GM19025 (cell line): ENCODE results near the gene CDKAL1.

ENCODE experiments used
- ATAC-seq: cut with Tn5 transposase; IDR thresholded peaks from one replicate; pipeline ENCODE4 v1.9.1; 2021; ENCODE audit warnings: mild to moderate bottlenecking, low read depth, moderate library complexity; ENCODE audit not compliant: unreplicated experiment

The CDKAL1 gene

DNA sequence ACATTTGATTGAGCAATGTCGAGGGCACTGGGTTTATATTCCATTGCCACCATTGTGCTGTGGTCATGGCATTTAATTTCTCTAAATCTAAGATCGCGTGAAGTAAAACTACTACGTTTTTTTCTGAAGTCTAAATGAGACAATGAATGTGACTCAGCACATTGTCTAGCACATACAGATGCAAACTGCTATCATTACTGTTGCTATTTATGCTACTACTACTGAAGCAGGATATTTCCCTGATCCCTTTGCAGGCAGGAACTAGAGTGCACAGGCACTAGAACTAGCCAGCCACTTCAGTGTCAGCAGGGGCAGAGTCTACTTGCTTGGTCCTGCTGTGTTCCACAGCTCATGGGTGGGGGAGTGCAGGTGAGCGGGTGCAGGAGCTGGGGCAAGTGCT lies 449.7 kb downstream of the CDKAL1 start:
- ATAC-seq: no peak

DNA sequence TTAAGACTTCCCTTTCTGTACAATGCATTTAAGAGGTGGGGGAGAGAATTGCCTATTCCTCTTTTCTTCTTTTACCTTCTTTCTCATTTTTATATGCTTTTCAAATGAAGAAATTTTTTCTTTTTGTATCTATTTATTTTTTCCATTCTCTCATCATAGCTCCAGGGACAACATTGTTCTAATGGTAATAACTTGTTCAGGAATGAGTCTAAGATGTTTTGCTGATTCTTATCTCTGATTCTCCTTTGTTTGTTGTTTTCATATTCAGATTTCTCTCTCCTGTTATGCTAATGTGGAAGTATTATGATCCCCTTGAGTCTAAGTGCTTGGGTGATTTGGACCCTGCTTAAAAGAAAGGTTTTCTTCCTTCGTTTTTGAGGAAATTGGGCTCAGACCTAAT lies 451.6 kb downstream of the CDKAL1 start:
- no peak for ATAC-seq

DNA sequence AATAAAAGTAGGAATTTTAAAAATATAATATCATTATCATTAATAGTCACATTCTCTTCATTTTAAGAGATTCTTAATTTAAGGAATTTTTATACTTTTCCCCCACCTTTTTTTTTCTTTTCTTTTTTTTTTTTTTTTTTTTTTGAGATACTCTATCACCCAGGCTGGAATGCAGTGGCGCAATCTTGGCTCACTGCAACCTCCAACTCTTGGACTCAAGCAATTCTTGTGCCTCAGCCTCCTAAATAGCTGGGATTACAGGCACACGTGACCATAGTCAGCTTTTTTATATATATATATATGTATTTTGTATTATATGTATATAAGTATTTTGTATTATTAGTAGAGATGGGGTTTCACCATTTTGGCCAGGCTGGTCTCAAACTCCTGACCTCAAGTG lies 457.7 kb downstream of the CDKAL1 start:
- ATAC-seq: no peak

DNA sequence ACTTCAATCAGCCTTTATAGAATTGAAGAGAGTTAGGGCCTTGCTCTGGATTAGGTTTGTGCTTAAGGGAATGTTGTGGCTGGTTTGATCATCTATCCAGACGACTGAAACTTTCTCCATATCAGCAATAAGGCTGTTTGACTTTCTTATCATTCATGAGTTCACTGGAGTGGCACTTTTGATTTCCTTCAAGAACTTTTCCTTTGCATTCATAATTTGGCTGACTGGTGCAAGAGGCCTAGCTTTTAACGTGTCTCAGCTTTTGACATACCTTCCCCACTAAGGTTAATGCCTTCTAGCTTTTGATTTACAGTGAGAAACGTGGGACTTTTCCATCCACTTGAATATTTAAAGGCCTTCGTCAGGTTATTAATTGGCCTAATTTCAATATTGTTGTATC lies 461.8 kb downstream of the CDKAL1 start:
- no peak for ATAC-seq

DNA sequence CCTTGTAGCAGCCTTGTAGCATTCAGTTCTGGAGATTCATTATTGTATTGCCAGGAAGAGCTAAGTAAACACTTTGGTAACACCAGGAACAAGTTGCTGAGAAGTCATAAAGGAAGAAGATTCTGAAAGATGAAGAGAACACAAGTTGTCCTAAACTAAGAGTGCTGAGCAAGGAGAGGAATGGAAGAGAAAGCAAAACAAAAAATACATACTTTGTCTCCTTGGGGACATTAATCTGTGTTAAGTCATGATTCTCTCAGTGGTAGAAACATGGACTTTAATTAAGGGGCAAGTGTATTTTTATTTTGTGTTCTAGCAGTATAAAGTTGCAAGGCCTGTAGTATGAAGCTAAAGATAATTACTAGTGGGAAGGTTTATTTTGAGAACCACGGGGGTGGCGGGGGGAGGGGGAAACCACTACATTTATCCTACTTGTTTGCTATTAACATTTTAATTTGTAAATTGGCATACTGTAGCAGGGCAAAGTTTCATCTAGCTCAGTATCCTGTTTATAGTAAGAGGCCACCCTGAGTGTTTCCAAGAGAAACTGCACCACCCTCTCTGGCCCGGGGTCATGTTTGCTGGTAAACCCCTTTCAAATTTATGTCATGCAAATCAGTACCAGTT lies 463.0 kb downstream of the CDKAL1 start:
- ATAC-seq: no peak

DNA sequence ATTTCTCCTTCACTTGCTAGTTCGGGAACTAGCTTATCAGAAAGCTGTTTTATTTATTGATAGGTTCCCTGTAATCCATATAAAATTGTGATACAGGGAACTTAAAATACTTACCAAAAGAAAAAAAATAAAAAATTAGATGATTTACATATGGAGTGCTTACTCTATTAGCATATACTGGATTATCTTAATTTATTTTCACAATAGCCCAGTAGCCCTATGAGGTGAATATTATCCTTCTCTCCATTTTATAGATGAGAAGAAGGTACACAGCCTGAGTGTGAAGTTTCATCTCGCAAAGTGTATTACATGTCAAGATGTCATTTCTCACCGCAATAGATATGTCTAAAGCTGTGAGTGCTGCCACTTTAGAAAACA lies 463.5 kb downstream of the CDKAL1 start:
- no peak for ATAC-seq

DNA sequence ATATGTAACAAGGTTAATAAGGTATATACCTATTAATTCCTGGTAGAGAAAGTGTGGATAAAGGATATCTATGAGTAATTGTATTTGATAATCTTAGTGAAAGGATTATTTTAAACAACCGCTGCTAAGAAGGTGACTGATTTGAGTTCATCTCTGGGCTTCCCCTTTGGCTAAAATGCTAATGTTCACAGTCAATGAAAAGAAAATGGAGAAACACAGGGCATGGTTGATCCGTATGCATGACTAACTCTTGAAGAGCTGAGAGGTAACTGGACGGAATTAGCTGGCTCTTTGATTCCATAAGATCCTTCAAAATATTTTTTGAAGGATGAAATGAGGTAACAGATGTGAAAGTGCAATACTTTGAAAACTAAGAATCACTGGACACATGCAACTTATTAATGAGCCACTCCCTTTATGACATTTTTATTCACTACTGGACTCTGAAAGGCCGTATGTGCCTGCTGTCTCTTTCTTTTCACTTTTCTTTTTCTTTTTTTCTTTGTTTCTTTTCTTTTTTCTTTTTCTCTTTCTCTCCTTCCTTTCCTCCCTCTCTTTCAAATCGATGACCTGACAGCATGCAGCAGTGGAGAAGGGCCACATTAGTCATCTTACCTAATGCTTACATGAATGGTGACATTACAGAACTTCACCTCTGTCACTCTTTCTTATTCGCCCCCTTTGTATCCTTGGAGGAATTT lies 464.6 kb downstream of the CDKAL1 start:
- ATAC-seq: no peak

DNA sequence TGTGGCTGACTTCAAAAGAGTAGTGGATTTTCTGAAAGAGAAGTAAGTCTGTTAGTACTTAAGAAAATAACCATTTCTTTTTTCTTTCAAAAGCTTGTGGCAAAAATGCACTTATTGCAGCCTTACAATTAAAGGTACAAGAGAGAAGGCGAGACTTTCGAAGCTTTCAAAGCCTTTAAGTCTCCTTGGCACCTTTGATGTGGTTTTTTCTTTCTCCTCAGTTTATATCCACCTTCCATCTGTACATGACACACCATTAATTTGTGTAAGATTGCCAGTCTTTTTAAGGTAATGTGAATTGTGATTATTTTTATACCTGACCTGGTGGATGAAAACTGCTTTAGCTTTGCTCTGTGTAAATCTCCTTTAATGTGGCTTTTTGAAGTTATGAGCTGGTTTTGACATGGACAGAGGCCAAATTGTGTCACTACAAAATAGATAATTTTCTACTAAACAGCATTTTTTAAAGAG lies 466.1 kb downstream of the CDKAL1 start:
- ATAC-seq: no peak

DNA sequence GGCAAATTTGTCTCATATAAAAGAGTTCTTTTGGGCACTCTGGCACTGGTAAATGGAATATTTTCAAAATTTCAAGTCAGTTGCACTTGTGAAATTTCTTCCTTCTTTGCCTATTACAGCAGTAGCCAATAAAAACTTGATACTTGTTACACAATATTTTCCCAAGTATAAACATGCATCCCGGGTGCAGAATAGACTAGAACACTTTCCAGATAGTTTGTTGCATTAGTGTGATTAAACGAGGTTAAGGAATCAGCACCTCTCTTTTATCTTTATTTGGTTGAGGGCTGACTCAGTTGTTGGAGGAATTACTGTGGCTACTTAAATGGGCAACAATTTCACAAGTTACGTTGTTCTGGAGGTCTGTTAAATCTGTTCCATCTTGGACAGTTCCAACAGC lies 467.5 kb downstream of the CDKAL1 start:
- ATAC-seq: no peak

DNA sequence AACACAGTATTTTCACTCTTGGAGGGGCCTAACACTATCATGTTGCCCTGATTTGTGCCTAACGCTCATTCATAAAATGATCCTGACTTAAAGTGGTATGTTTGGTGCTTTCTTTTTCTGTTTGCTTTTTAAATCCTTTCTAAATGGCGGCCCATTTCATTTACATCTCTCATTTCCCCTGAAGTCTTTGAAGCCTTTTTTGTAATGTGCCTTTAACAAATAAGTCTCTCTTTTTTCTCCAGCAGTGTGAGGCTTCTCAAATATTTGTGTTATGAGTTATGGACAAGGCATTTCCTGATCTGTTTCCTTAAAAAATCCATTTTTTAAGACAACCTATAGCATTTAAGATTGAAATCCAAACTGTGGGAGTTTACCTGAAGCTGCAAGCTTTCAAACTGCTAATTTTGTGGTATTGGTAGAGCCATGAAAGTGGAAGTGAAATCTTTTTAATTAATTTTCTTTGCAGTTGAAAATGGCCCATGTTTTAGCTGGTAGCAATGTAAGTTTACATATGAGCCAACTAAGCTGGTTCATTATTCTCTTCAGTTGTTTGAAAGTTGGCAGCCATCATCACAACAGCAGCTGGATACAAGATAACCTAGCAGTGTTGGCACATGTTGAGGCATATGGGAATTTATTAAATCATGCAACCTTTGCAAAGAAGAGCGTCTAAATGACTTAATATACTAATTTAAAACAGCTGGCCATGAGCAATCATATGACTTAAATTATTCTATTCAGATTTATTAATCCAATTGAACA lies 469.7 kb downstream of the CDKAL1 start:
- ATAC-seq: peak; percentile 62

DNA sequence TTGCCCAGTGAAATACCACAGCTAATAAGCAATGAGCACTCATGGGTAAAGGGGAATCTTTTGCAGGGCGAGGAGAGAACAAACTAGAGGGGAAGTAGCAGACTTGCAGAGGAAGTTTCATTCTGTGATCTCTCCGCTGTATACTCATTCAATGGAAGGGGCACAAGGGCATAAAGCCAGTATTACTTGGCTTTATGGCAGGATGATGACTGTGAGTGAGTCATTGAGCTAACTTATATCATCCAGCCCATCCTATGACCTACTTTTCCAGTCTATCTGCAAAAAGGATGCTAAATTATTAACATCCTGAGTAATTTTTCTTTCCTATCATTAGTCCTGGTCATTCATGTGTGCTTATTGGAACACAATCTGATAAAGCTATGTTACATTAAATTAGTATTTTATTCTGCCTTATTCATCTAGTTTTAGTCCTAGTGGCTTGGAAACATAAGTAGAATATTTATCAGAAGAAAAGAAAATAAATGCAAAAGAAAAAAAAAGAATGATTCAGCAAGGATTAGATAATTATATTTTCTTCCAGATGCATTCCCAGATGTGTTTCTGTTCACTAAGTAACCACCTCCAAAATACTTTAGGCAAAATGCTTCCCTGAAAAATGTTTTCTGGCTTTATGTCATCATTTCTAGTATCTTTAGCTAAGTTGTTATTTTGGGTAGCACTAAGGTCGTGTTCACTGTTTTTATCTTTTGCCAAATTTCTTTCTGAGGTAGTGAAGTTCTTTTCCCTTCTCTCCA lies 471.7 kb downstream of the CDKAL1 start:
- no peak for ATAC-seq

DNA sequence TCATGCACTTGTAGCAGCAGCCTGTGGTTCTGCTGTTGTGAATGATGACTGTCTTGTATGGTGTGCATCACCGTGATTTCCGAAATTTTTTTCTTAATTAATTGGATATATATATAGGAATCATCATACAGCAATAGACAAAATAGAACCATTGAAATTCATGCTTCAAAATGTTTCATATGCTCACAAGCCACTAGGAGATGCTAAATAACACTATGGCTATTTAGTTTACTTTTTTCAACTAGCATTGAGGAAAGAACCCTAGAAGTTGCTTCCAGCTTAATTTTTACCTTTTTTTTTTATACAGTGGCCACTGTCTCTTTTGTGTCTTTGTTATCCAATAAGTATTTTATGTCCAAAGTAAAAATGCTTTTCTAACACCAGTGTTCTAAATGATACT lies 485.4 kb downstream of the CDKAL1 start:
- no peak for ATAC-seq

DNA sequence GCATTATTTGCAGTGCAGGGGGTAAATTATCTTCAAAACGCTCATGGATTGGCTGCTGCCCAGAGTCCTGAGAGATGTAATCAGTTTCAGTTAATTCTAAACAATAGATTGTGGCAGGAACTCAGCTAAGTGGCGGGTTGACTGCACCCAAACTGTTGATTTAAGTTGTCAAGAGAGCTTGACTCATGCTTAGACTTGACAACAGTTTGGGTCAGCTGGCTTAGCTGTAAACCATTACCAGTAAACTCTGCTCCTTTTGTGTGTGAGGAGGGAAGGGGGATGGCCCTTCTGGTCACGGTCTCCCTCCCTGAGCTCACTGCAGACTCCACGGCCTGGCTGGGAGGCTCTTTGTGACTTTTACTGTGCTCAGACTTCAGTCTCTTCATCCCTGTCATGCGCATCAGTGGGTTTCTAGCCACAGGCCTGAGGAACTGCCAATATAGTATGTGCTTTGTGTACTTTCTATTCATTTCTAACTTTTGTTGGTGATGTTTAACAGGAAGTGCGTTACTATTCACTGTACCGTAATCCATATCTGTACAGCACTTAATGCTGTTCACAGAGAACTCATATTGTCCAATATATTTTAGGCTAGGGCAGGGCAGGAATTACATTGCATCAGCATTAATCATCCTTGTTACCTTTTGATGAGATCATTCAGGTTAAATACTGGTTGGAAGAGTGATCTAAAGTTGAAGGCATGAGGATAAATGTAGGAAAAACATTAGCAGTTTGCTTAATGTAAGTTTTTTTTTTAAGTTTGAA lies 488.3 kb downstream of the CDKAL1 start:
- ATAC-seq: peak; percentile 95

DNA sequence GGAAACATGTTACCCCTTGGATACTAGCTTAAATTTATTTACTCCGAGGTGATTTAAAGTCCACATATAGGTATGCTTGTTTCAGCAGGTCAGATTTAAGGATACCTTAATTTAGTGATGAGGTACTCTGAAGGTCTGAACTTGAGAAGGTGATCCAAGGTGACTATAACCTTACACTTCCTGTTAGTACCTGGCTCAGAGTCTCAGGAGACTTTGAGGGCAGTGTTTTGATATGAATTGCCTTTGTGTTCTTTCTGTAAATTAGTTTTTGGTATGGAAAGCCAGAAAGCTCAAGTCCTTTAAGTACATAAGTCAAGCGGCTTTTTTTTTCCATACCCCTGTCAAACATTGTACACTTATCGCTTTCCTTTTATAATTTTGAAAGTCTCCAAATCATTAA lies 489.0 kb downstream of the CDKAL1 start:
- no peak for ATAC-seq

DNA sequence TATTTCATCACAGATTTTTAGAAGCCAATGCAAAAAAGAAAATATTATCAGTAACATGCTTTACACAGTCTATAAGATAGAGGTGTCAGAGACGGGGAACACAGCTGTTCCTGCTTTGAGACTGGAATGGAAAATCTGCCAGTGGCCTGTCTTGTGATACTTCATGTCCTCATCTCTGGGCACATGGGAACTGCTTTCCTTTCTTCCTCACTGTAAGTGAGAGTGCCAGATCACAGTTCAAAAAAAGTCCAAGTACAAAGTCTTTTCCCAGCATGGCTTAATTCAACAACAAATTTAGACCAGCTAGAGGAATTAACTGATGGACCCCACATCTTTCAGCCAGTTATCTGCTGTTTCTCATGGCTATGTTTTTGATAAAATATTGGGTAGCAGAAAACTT lies 490.4 kb downstream of the CDKAL1 start:
- ATAC-seq: no peak

DNA sequence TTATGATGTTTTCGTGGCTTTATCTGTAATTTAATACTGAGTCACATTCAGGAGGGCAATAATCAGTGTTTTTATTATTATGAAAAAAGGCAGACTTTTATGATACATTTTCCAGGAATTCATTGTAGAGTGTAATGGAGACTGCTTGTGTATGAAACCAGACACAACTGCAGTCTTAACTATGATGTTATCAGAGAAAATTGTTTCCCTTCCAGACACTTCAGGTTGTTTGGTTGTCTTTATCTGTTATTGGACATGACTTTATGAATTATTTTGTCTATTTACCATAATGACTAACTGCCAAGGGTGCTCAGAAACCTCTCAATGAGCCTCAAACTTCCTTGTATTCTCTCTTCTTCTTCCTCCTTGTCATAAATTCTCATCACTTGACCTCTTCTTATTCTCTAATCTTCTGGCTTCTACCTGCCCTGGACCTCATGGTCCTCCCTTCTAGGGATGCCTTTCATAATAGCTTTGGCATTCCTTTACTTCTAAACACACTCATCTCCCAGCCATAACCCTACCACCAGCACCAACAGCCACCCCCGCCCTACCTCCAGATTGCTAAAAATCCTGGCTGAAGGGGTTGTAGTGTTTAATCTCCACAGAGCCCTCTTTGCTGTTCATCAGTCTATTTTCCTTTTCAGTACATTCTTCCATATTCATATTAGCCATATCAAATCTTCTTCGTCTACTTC lies 492.5 kb downstream of the CDKAL1 start:
- no peak for ATAC-seq

DNA sequence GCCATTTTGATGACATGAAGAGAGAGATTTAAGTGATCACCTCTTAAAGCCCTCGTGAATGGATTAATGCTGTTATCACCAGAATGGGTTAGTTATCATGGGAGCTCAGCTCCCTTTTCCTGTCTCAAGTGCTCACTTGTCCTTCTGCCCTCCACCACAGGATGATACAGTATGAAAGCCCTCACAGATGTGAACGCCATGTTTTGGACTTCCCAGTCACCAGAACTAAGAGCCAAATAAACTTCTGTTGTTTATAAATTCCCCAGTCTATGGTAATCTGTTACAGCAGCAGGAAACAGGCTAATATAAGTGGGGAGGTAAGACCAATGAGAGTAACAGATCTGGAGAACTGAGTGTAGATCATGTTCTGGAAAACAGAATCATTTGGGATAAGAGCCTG lies 493.2 kb downstream of the CDKAL1 start:
- no peak for ATAC-seq

DNA sequence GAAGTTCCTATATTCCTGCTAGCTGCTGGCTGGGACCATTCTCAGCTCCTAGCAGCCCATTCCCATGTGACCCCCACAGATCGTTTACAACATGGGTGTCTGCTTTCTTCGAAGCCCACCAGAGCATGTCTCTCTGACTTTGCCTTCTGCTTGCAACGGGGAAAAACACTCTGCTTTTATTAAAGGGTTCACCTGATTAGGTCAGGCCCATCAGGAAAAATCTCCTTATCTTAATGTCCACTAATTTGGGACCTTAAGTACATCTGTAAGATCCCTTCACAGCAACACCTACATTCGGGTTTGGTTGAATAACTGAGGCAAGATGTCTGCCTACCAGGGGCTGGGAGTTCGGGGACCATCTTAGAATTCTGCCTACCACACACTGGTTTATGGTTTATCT lies 496.9 kb downstream of the CDKAL1 start:
- ATAC-seq: no peak

DNA sequence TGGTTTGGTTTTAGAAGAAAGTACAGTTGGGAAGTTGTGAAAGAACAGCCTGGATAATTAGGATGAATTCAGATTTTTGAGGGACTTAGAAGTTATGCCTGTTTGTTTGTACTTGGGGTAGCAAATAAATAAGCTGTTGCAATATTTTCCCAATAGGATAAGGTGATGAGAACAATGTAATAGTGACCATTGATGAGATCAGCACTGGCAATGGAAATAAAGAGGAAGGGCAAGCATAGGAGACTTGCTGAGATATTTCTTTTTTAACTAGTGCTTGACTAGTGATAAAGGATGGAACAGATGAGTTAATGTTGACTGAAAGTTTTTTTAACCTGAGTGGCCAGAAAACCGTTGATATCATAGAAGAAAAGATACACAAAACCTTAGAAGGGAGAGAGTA lies 498.8 kb downstream of the CDKAL1 start:
- ATAC-seq: no peak

DNA sequence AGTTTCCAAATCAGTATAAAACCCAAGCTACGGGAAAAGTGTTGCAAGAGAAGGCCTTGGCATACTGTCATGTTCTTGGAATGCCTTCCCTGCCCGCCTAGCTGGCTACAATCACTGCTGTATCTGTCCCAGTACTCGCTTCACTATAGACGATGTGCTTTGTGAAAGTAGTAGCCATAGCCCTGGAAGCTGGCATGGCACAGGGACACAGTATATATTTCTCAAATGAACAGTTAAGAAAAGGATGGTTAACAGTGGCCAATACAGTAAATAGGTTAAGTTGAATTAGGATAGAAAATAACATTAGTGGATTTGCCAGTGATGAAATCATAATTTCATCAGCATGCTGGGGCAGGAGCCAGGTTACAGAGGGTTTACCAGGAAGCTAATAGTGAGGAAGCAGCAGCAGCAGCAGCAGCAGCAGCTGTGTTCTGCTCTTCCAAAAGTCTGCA lies 499.3 kb downstream of the CDKAL1 start:
- no peak for ATAC-seq
